Pulmonary artery endothelial cell (primary cell): ENCODE data around the gene MRRF. TPM values are rescaled to one million over a fixed set of nuclear protein-coding genes. Genes with fewer than 3 reads are reported as not detected.
A peak's percentile ranks its signal among the peaks of the same experiment; 100 is the strongest.

Source experiments
- DNase-seq: peaks from one replicate; pipeline ENCODE4 v3.0.0-alpha.2; 2011; ENCODE audit warnings: low read depth, low spot score
- total RNA-seq: library from RNA; depleted of rRNA; stranded (reverse); fragments of >200 nt; gene quantifications from 2 replicates; pipeline ENCODE4 v1.2.3, GENCODE V29; 2014

MRRF gene
- total RNA-seq, 1 donor from 2014 or later, result 41.3 TPM

DNA sequence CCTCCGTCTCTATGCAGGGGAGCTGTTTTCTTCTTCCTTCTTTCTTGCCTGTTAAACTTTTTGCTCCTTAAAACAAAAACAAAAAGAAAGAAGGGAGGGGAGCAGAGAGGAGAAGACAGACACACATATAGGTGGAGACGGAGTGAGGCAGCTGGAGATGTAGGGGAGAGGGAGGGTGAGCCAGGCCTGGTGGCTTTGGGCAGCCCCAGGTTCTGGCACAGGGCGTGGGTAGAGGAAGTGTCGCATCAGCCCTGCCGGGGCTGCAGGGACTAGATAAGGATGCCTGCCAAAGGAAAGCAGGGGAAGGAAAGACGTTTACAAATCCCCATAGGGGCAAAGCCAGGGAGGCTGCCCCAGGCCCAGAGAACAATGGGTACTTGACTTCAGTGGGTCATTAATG, 67.4 kb downstream of the MRRF start:
- DNase-seq, result no peak

- no peak for DNase-seq
Measured at GRCh38 chr9:122332644-122333043, 68.0 kb downstream of the MRRF start.

DNA sequence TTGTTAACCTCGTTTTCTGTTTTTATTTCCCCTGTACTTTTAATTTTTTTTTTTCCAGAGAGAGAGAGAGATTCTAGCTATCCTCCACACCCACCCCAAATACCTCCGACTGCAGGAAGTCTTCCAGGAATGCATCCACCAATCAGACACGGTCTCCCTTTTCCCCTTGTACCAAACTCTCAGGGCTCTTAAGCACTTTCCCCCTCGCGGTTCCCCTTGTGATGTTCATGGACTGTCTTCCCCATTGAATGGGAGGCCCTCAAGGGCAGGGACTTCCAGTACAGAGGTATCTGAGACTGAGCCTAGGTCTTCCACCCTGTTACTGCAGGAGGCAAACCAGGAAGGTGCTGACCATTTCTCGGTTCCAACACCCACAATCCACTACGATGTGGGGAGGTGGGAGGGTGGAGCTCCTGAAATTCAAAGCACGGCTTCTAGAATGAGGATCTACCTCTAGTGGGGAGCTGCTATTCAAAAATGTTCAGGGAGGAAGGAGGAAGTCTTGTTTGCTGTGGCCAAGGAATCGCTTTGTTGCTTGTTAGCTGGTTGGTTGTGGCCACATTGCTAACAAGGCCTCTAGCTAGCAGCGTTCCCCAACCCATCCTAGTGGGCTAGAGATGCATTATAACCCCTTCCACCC, 68.6 kb downstream of the MRRF start:
- no peak for DNase-seq

DNA sequence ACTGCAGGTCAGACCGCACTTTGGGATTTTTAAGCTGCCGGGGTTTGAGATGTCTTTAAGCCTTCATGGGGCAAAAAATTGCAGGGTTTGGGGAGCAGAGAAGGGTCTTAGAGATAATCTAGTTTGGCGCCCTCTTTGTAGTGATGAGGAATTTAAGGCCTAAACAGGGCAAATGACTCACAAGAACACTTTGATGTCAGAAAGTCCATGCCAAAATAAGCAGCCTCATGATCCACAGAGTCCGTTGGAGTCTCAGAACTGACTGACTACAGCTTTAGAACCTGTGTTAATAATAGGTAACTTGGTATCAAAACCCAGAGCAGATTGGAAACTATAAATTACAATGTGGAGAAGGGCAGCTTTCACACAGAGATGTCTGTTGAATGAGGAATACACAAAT, 70.2 kb downstream of the MRRF start:
- no peak for DNase-seq

GRCh38 chr9:122336189-122336588, 71.5 kb downstream of the MRRF start:
- DNase-seq, result no peak

DNA sequence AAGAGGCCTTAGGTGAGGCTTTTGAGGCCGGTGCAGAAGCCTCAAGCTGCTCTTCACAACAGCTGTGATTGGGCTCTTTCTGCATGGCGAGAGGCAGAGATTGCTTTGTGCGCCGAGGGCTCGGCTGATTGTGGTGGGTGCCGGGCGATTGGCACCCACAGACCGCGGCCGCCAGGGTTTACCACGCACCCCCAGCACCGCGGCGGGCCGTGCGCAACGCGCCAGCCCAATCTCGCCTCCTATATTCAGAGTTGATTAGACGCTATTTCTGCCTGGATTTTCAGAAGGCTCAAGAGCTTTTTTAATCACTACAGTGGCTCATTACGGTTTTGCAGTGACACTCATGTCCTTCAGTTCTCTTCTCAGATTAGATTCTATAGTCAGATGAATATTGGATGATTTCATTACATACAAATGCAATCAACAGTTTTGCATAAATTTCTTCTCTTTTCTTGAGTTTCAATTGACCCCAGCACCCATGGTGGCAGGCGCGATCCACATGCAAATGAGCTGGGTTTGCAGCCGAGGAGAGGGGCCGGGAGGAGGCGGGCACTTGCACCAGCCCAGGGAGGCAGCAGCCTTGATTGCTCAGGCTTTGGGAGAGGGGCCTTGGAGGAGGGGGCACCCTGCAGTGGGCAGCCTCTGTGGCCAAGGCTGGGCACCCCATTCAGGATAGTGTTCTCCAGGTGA, 72.3 kb downstream of the MRRF start:
- DNase-seq, result no peak

DNA sequence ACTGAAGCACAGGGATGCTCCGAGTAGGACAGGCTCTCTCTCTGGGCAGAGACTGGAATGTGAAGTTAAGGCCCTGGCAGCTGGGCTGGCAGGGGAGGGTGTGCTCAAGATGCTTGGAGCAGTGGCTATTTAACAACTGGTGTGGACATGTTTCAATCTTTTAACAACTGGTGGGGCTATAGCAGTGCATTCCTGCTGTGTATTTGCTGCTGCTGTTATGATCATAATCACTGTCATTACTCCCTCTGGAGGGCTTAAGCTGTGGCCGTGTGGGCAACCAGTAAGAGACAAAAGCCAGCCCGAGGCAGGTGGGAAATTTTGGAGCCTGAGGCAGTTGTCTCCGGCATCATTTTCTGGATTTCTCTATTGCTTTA, 72.9 kb downstream of the MRRF start:
- DNase-seq, result no peak

DNA sequence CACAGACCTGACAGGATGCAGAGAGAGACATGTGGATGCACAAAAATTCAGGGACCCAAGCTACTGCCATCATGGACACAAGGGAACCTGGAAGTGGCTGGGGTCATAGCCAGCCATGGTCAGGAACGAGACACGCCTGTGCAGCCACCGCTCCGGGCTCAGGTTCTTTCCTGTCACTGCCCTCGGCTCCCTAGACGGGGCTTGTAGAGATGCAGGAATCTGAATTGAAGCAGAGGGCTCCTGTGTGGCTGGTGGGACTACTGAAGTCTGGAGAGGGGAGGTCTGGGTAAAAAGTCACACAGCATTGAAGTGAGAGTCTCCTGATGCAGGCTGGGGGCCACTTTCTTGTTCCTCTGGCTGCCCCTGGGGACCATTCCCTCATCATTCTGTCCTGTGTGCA, 73.9 kb downstream of the MRRF start:
- DNase-seq, result no peak

DNA sequence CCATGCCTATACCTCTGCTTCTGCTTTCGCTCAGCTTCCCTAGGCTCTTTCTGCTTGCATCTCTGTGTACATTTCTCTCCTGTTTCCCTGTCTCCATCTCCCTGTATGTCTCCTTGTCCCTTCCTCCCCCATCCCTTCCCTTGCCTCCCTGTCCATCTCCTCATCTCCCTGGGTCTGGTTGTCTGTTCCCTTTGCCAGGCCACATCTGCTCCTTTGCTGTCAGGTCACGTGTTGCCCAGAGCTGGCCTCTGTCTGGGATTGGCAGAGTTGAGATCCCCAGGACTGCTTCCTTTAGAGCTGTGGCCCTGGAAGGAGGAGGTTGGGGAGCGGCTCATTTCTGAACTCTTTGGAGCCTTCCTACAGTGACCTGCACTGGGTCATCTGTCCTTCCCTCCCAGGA, 74.3 kb downstream of the MRRF start:
- no peak for DNase-seq

DNA sequence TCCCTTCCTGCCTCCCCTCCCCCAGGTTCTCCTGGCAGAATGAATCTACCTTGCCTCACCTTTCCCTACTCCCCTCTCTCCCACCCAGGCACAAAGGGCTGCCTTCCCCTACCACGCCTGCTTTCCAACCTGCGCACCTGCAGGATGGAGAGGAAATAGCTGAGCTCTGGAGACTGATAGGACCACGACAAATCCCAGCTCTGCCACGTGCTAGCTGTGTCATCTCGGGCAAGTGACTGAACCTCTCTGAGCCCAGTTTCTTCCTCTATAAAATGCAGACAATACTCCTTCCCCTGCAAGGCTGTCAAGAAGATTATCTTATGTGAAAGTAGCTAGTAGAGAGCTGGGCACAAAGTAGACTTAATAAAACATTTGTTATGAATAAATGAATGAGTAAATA, 74.9 kb downstream of the MRRF start:
- DNase-seq, result no peak

- no peak for DNase-seq
Measured at GRCh38 chr9:122340161-122340560, 75.5 kb downstream of the MRRF start.

GRCh38 chr9:122342323-122343050, 77.8 kb downstream of the MRRF start:
- DNase-seq, result no peak

GRCh38 chr9:122346478-122347347, 82.0 kb downstream of the MRRF start:
- DNase-seq, result no peak

DNA sequence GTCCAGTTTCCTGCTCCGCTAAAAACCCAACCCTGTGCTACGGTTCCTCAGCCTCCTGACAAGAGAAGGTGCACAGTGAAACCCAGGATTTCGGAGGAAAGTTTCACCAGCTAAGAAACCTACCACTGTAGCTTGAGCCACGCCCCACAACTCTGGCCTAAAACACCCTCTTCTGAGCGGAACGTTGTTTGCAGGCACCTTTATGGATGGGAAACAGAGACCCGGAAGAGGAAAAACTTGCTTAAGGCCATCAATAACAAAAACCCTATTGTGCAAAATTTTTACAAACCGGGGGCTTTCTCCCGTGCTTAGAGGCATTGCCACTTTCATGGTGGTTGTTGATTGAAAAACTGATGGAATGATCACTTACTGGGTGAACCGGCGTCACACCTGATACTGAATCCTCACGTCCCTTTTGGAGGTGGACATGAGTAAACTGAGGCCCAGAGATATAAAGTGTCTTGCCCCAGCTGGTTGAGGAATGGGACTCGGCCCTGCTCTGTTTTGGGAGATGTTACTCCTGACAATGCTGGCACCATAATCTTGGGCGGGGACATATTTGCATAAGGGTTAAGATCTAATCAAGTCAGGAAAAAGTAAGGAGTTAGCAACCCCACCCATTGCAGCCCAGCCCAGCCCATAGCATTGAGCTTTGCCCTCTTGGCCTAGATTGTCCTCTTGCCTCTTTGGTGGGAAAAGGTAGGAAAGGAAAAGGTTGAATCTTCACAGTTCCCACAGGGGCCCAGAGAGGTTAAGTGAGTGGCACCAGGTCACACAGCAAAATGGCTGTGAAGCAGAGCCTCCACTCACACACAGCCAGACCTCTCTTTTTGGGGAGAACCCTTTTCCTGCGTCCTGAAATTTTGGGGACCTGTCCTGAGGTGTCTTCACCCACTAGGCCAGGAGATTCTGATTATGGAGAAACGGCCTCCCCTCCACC, 82.9 kb downstream of the MRRF start:
- DNase-seq, result no peak

- no peak for DNase-seq
Measured at GRCh38 chr9:122348288-122348777, 83.7 kb downstream of the MRRF start.

GRCh38 chr9:122348791-122349190, 84.1 kb downstream of the MRRF start:
- DNase-seq, result no peak

DNA sequence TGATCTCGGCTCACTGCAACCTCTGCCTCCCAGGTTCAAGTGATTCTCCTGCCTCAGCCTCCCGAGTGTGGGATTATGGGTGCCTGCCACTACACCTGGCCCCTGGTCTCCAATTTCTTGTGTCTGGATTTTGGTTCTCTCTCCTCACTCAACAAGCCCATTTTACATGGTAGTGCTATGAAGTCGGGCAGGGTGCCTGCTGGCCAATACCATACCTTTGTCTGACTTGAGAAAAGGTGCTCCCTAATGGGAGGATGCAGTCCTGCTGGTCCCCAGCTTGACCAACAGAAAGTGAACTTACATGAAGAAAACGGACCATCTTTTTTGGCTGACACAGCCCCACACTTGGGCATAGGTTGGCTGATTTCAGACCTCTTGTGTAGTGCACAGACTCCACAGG, 84.5 kb downstream of the MRRF start:
- no peak for DNase-seq

DNA sequence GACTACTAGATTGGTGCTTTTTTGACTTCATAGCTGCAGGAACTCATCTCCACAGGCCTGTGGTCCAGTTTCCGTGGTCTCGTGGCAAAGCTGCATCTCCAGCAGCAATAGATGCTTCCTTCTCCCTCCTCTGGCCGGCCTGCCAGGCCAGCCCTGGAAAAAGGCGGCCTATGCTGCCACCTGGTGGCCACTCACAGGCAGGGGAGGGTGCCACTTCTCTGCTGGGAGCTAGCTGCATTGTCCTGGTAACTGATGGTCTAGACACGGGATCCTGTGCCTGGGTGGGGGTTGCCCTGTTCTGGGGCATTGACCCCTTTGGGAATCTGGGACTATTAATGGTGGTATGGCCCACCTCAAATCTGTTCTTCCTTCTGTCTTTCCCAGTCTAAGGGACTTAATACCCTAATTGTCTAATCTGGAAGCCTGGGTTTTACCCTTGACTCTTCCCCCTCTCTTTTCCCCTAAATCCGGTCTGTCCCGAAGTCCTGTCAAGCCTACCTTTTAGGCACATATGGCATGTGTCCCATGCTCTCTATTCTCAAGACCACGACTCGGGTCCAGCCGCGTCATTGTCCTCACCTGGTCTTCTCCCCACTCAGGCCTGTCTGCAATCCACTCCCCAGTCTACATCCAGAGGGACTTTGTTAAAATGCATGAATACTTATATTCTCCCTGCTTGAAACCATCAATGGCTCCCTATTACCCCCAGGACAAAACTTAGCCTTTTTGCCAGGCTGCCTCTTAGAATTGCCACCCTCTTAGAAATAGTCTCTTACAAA, 86.1 kb downstream of the MRRF start:
- DNase-seq, result peak; percentile 30

GRCh38 chr9:122354536-122355199, 90.0 kb downstream of the MRRF start:
- no peak for DNase-seq
